GM21825 (cell line): ENCODE data around the gene DUSP3.

ENCODE experiments used
- ATAC-seq: cut with Tn5 transposase; IDR thresholded peaks from one replicate; pipeline ENCODE4 v1.9.1; 2021; ENCODE audit warnings: mild to moderate bottlenecking, moderate library complexity; ENCODE audit not compliant: unreplicated experiment

DUSP3 gene

GRCh38 chr17:43770957-43771356 lies 7.8 kb downstream of the DUSP3 start:
- no peak for ATAC-seq

- no peak for ATAC-seq
These were observed 8.9 kb downstream of the DUSP3 start for GRCh38 chr17:43769859-43770258.

GRCh38 chr17:43769426-43769825 lies 9.4 kb downstream of the DUSP3 start:
- ATAC-seq: no peak

- ATAC-seq: no peak
These were observed 9.8 kb downstream of the DUSP3 start for GRCh38 chr17:43768943-43769342.

- no peak for ATAC-seq
These were observed 10.4 kb downstream of the DUSP3 start for GRCh38 chr17:43768382-43768781.

GRCh38 chr17:43767713-43768059 lies 11.1 kb downstream of the DUSP3 start:
- ATAC-seq: no peak

- no peak for ATAC-seq
These were observed 11.6 kb downstream of the DUSP3 start for GRCh38 chr17:43767053-43767712.

- no peak for ATAC-seq
These were observed 12.2 kb downstream of the DUSP3 start for GRCh38 chr17:43766413-43767052.

- ATAC-seq: no peak
These were observed 18.4 kb downstream of the DUSP3 start for GRCh38 chr17:43760254-43760852.

GRCh38 chr17:43759836-43760235 lies 18.9 kb downstream of the DUSP3 start:
- no peak for ATAC-seq

- ATAC-seq: no peak
These were observed 20.1 kb downstream of the DUSP3 start, which contains the start of gene SOST for GRCh38 chr17:43758497-43759174. SOST (minus strand) TSS chr17:43758791; CDS start chr17:43758741, 50 bp downstream.

- no peak for ATAC-seq
These were observed 20.7 kb downstream of the DUSP3 start for GRCh38 chr17:43758086-43758485.

GRCh38 chr17:43757171-43757660 lies 21.6 kb downstream of the DUSP3 start:
- ATAC-seq: no peak

- ATAC-seq: no peak
These were observed 22.6 kb downstream of the DUSP3 start for GRCh38 chr17:43756201-43756600.

- no peak for ATAC-seq
These were observed 23.3 kb downstream of the DUSP3 start for GRCh38 chr17:43755389-43755875.

GRCh38 chr17:43754947-43755346 lies 23.8 kb downstream of the DUSP3 start:
- ATAC-seq: no peak

GRCh38 chr17:43753493-43754129 lies 25.2 kb downstream of the DUSP3 start:
- ATAC-seq: no peak

GRCh38 chr17:43750153-43750552 lies 28.6 kb downstream of the DUSP3 start:
- no peak for ATAC-seq

GRCh38 chr17:43745541-43745940 lies 33.2 kb downstream of the DUSP3 start:
- ATAC-seq: no peak

GRCh38 chr17:43741636-43742035 lies 37.1 kb downstream of the DUSP3 start:
- ATAC-seq: no peak

- ATAC-seq: no peak
These were observed 38.2 kb downstream of the DUSP3 start for GRCh38 chr17:43740541-43740940.
